HepG2 (cell line): ENCODE data around the gene ENPP7. TPM values are rescaled to one million over a fixed set of nuclear protein-coding genes. Genes with fewer than 3 reads are reported as not detected.

ENCODE experiments used
- EZH2 ChIP-seq: conservative IDR thresholded peaks from 2 replicates; pipeline ENCODE4 v1.6.1; 2012; ENCODE audit warnings: mild to moderate bottlenecking, low read depth, low read length, moderate library complexity
- SALL1 ChIP-seq: sonication (generic); formaldehyde crosslinking; IDR thresholded peaks from 2 replicates; pipeline ENCODE4 v1.8.0; 2022; ENCODE audit warnings: mild to moderate bottlenecking, missing genetic modification reagents
- ZNF253 ChIP-seq: sonication (generic); formaldehyde crosslinking; IDR thresholded peaks from 2 replicates; pipeline ENCODE4 v1.8.0; 2022; ENCODE audit warnings: mild to moderate bottlenecking, missing genetic modification reagents, borderline replicate concordance
- ZNF264 ChIP-seq: sonication (generic); formaldehyde crosslinking; IDR thresholded peaks from 2 replicates; pipeline ENCODE4 v1.4.0; 2020; ENCODE audit warnings: missing genetic modification reagents
- ZNF337 ChIP-seq: sonication (generic); formaldehyde crosslinking; IDR thresholded peaks from 2 replicates; pipeline ENCODE4 v1.5.1; 2020; ENCODE audit warnings: missing genetic modification reagents, low read depth, mild to moderate bottlenecking, borderline replicate concordance
- ZNF530 ChIP-seq: sonication (generic); formaldehyde crosslinking; IDR thresholded peaks from 2 replicates; pipeline ENCODE4 v1.5.0; 2020; ENCODE audit warnings: low read depth, mild to moderate bottlenecking, missing genetic modification reagents
- polyA plus RNA-seq, 8 experiments: library from polyadenylated mRNA; depleted of rRNA in 3 of 8; stranded (reverse) in 7 of 8; unstranded in 1 of 8; fragments of >200 nt; fragmentation: Illumina TruSeq in 4 of 8; extraction: Trizol in 4 of 8; gene quantifications; 2 replicates each; pipeline versions ENCODE4 v1.2.1 to v1.2.3, GENCODE V29; 2011 to 2016; ENCODE audit warnings: low read depth in 4 of 8, missing spikeins in 1 of 8, mixed read lengths in 1 of 8; ENCODE audit not compliant: insufficient read depth in 1 of 8
- total RNA-seq, 5 experiments: library from RNA; depleted of rRNA; stranded (reverse); fragments of >200 nt; fragmentation: Illumina TruSeq; extraction: Trizol; gene quantifications; 2 replicates each; pipeline ENCODE4 v1.2.3, GENCODE V29; 2016; ENCODE audit warnings: low read depth in 1 of 5
- TF ChIP-seq, protein P1 (sequence below), 2 experiments: fragments of 450-650 bp in 1 of 2; sonication (generic) in 1 of 2; formaldehyde crosslinking in 1 of 2; IDR thresholded peaks; 2 replicates each; pipeline versions ENCODE4 v1.6.1 to v1.8.0; 2016 to 2022; ENCODE audit warnings: antibody characterized with exemption in 1 of 2, mild to moderate bottlenecking in 1 of 2, missing genetic modification reagents in 1 of 2
- TF ChIP-seq, protein P2 (sequence below): sonication (generic); formaldehyde crosslinking; IDR thresholded peaks from 2 replicates; pipeline ENCODE4 v1.5.1; 2020; ENCODE audit warnings: mild to moderate bottlenecking, missing genetic modification reagents, moderate library complexity
- TF ChIP-seq, protein P3 (sequence below): IDR thresholded peaks from 2 replicates; pipeline ENCODE4 v1.6.1; 2012; ENCODE audit warnings: inconsistent platforms
- TF ChIP-seq, protein P4 (sequence below): sonication (generic); formaldehyde crosslinking; IDR thresholded peaks from 2 replicates; pipeline ENCODE4 v1.4.0; 2020; ENCODE audit warnings: missing genetic modification reagents, borderline replicate concordance
- TF ChIP-seq, protein P5 (sequence below): sonication (generic); formaldehyde crosslinking; IDR thresholded peaks from 2 replicates; pipeline ENCODE4 v1.8.1; 2023; ENCODE audit warnings: mild to moderate bottlenecking, moderate library complexity, missing genetic modification reagents

The ENPP7 gene
- total and polyA plus RNA-seq, 2 of the 13 experiments (the other 11 are each of a cell fraction or from before 2014, with no cell fraction given): 1.1 to 2.2 TPM

DNA sequence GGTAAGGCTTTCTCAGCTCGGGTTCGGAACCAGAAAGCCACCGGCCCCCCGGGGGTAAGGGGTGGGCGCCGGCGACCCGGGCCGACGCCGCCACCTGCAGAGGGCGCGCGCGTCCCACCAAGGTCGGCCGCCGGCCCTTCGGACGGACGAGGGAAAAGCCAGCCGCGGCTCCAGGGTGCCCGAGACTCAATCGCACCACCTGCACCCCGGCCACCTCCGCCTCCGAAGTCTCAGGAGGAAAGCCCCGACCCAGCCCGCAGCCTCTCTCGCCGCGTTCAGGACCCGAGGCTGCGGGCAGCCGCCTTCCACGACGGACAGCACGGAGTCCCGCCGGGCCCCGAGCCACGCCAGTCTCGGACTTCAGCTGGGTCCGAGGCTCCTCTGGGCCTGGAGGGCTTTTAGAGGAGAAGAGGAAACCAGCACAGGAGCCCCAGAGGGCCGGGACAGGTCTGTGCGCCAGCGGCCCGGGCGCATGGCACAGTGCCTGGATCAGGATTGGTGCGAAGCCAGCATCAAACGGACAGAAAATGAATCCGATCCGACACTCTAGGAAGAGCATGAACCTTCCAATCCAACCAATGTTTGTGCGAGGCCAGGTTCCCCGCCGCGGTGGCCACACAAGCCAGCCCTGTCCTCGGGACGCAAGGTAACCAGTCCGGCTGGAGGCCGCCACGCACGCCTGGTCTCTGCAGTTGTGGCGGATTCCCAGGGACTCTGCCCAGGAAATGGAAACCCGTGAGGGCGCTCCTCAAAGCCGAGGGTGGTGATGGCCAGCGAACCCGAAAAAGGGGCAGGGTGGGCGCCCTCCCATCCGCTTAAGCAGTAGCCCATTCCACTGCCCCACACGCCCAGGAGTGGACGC lies 59.4 kb downstream of the ENPP7 start (continued):
- TF ChIP-seq, protein P1, sequence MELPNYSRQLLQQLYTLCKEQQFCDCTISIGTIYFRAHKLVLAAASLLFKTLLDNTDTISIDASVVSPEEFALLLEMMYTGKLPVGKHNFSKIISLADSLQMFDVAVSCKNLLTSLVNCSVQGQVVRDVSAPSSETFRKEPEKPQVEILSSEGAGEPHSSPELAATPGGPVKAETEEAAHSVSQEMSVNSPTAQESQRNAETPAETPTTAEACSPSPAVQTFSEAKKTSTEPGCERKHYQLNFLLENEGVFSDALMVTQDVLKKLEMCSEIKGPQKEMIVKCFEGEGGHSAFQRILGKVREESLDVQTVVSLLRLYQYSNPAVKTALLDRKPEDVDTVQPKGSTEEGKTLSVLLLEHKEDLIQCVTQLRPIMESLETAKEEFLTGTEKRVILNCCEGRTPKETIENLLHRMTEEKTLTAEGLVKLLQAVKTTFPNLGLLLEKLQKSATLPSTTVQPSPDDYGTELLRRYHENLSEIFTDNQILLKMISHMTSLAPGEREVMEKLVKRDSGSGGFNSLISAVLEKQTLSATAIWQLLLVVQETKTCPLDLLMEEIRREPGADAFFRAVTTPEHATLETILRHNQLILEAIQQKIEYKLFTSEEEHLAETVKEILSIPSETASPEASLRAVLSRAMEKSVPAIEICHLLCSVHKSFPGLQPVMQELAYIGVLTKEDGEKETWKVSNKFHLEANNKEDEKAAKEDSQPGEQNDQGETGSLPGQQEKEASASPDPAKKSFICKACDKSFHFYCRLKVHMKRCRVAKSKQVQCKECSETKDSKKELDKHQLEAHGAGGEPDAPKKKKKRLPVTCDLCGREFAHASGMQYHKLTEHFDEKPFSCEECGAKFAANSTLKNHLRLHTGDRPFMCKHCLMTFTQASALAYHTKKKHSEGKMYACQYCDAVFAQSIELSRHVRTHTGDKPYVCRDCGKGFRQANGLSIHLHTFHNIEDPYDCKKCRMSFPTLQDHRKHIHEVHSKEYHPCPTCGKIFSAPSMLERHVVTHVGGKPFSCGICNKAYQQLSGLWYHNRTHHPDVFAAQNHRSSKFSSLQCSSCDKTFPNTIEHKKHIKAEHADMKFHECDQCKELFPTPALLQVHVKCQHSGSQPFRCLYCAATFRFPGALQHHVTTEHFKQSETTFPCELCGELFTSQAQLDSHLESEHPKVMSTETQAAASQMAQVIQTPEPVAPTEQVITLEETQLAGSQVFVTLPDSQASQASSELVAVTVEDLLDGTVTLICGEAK (IDR thresholded peaks at IDR 0.05): no peak
- TF ChIP-seq, protein P1 (CRISPR knock-in tag; IDR thresholded peaks at IDR 0.05): no peak
- TF ChIP-seq EZH2 (peak; percentile 86), ZNF253 (no peak), ZNF264 (CRISPR knock-in tag) (no peak), ZNF530 (CRISPR knock-in tag) (no peak), ZNF337 (CRISPR knock-in tag) (no peak), SALL1 (CRISPR knock-in tag) (peak; percentile 20; the same call in 1 of the 2 replicates)
- TF ChIP-seq, protein P2, sequence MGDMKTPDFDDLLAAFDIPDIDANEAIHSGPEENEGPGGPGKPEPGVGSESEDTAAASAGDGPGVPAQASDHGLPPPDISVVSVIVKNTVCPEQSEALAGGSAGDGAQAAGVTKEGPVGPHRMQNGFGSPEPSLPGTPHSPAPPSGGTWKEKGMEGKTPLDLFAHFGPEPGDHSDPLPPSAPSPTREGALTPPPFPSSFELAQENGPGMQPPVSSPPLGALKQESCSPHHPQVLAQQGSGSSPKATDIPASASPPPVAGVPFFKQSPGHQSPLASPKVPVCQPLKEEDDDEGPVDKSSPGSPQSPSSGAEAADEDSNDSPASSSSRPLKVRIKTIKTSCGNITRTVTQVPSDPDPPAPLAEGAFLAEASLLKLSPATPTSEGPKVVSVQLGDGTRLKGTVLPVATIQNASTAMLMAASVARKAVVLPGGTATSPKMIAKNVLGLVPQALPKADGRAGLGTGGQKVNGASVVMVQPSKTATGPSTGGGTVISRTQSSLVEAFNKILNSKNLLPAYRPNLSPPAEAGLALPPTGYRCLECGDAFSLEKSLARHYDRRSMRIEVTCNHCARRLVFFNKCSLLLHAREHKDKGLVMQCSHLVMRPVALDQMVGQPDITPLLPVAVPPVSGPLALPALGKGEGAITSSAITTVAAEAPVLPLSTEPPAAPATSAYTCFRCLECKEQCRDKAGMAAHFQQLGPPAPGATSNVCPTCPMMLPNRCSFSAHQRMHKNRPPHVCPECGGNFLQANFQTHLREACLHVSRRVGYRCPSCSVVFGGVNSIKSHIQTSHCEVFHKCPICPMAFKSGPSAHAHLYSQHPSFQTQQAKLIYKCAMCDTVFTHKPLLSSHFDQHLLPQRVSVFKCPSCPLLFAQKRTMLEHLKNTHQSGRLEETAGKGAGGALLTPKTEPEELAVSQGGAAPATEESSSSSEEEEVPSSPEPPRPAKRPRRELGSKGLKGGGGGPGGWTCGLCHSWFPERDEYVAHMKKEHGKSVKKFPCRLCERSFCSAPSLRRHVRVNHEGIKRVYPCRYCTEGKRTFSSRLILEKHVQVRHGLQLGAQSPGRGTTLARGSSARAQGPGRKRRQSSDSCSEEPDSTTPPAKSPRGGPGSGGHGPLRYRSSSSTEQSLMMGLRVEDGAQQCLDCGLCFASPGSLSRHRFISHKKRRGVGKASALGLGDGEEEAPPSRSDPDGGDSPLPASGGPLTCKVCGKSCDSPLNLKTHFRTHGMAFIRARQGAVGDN (CRISPR knock-in tag): peak; percentile 88
- TF ChIP-seq, protein P3, sequence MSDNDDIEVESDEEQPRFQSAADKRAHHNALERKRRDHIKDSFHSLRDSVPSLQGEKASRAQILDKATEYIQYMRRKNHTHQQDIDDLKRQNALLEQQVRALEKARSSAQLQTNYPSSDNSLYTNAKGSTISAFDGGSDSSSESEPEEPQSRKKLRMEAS: peak; percentile 79
- TF ChIP-seq, protein P4, sequence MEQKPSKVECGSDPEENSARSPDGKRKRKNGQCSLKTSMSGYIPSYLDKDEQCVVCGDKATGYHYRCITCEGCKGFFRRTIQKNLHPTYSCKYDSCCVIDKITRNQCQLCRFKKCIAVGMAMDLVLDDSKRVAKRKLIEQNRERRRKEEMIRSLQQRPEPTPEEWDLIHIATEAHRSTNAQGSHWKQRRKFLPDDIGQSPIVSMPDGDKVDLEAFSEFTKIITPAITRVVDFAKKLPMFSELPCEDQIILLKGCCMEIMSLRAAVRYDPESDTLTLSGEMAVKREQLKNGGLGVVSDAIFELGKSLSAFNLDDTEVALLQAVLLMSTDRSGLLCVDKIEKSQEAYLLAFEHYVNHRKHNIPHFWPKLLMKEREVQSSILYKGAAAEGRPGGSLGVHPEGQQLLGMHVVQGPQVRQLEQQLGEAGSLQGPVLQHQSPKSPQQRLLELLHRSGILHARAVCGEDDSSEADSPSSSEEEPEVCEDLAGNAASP: no peak
- TF ChIP-seq, protein P5, sequence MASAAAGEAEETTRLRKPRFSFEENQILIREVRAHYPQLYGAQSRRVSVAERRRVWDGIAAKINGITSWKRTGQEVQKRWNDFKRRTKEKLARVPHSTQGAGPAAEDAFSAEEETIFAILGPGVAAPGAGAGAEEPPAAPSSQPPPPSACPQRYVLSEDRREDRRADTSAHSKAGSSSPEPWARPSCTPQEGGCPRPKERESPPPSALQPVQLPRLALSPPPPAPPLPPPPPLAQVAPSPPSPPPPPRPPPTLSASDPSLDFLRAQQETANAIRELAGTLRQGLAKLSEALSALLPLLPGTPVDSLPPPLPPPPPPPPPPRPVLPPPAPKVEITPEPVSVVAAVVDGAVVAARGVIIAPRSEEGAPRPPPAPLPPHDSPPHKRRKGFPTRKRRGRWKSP (CRISPR knock-in tag): peak; percentile 20; the same call in 1 of the 2 replicates
